GM19372 (cell line): Measurements from ENCODE around the gene HIPK3.

ENCODE experiments used
- ATAC-seq: cut with Tn5 transposase; IDR thresholded peaks from one replicate; pipeline ENCODE4 v1.9.1; 2021; ENCODE audit warnings: mild to moderate bottlenecking, low read depth, moderate library complexity; ENCODE audit not compliant: unreplicated experiment

HIPK3 gene

GRCh38 chr11:33387581-33387980, 130.4 kb downstream of the HIPK3 start:
- ATAC-seq, result no peak

- no peak for ATAC-seq
These were observed 130.8 kb downstream of the HIPK3 start for GRCh38 chr11:33387996-33388395.

- no peak for ATAC-seq
These were observed 131.8 kb downstream of the HIPK3 start for GRCh38 chr11:33388793-33389525.

GRCh38 chr11:33389635-33390034, 132.5 kb downstream of the HIPK3 start:
- ATAC-seq, result peak; percentile 57

- ATAC-seq, result no peak
These were observed 134.0 kb downstream of the HIPK3 start for GRCh38 chr11:33390944-33391892.

- ATAC-seq, result no peak
These were observed 134.7 kb downstream of the HIPK3 start for GRCh38 chr11:33391893-33392251.

GRCh38 chr11:33394431-33395109, 137.4 kb downstream of the HIPK3 start:
- no peak for ATAC-seq

GRCh38 chr11:33396361-33396760, 139.2 kb downstream of the HIPK3 start:
- ATAC-seq, result no peak

GRCh38 chr11:33399421-33399820, 142.2 kb downstream of the HIPK3 start:
- ATAC-seq, result no peak

- no peak for ATAC-seq
These were observed 144.9 kb downstream of the HIPK3 start for GRCh38 chr11:33402066-33402465.

GRCh38 chr11:33403344-33403743, 146.2 kb downstream of the HIPK3 start:
- ATAC-seq, result no peak

- ATAC-seq, result no peak
These were observed 148.8 kb downstream of the HIPK3 start for GRCh38 chr11:33405834-33406602.
